GM21723 (cell line): ENCODE measurements around the gene OPRM1.
"Not testable (repeated sequence)": the region's sequence is repeated elsewhere in the genome, so short reads cannot be mapped to it uniquely, and the experiment has no call there.

Experiments used
- ATAC-seq: cut with Tn5 transposase; IDR thresholded peaks from one replicate; pipeline ENCODE4 v1.9.1; 2021; ENCODE audit warnings: mild to moderate bottlenecking, moderate library complexity; ENCODE audit not compliant: unreplicated experiment

Gene OPRM1

GRCh38 chr6:154039231-154039842, at the start of gene OPRM1:
Gene OPRM1, plus strand, starts transcription at chr6:154039240. Its CDS starts 305 bp downstream, at chr6:154039545.
- no peak for ATAC-seq

- ATAC-seq: no peak
Measured at GRCh38 chr6:153989989-153990388, 49.1 kb upstream of the OPRM1 start.

- ATAC-seq: no peak
Measured at GRCh38 chr6:153994004-153994403, 45.0 kb upstream of the OPRM1 start.

GRCh38 chr6:153994811-153995210, 44.2 kb upstream of the OPRM1 start:
- ATAC-seq: no peak

GRCh38 chr6:153997221-153997620, 41.8 kb upstream of the OPRM1 start:
- no peak for ATAC-seq

GRCh38 chr6:154001494-154002285, 37.4 kb upstream of the OPRM1 start:
- ATAC-seq: no peak

GRCh38 chr6:154002894-154003293, 36.1 kb upstream of the OPRM1 start:
- no peak for ATAC-seq

- ATAC-seq: no peak
Measured at GRCh38 chr6:154010371-154010770, 28.7 kb upstream of the OPRM1 start.

GRCh38 chr6:154012852-154013251, 26.2 kb upstream of the OPRM1 start:
- ATAC-seq: no peak

- ATAC-seq: no peak
Measured at GRCh38 chr6:154017786-154018185, 21.3 kb upstream of the OPRM1 start.

- ATAC-seq: no peak
Measured at GRCh38 chr6:154030646-154031045, 8.4 kb upstream of the OPRM1 start.

- no peak for ATAC-seq
Measured at GRCh38 chr6:154041001-154041400, 2.0 kb downstream of the OPRM1 start.

GRCh38 chr6:154053141-154053540, 14.1 kb downstream of the OPRM1 start:
- no peak for ATAC-seq

GRCh38 chr6:154056536-154056935, 17.5 kb downstream of the OPRM1 start:
- ATAC-seq: no peak

- no peak for ATAC-seq
Measured at GRCh38 chr6:154057098-154057497, 18.1 kb downstream of the OPRM1 start.

GRCh38 chr6:154058963-154059680, 20.1 kb downstream of the OPRM1 start:
- ATAC-seq: no peak

GRCh38 chr6:154060076-154060475, 21.0 kb downstream of the OPRM1 start:
- ATAC-seq: no peak

GRCh38 chr6:154070041-154070440, 31.0 kb downstream of the OPRM1 start:
- no peak for ATAC-seq

- ATAC-seq: no peak
Measured at GRCh38 chr6:154070657-154071056, 31.6 kb downstream of the OPRM1 start.

GRCh38 chr6:154071236-154071635, 32.2 kb downstream of the OPRM1 start:
- ATAC-seq: no peak

GRCh38 chr6:154071711-154072110, 32.7 kb downstream of the OPRM1 start:
- ATAC-seq: no peak

GRCh38 chr6:154078596-154078995, 39.6 kb downstream of the OPRM1 start:
- not testable (repeated sequence) for ATAC-seq
